AG09309 (cell line): Measurements from ENCODE around the gene RCVRN.

ENCODE experiments used
- DNase-seq: peaks from one replicate; pipeline ENCODE4 v3.0.0-alpha.2; 2010; ENCODE audit warnings: low read depth
- H3K4me3 ChIP-seq: 2 replicates; pipeline ENCODE4 v1.5.1; 2011; ENCODE audit warnings: mild to moderate bottlenecking, low read depth, low read length, moderate library complexity; ENCODE audit not compliant: control insufficient read depth
- CTCF ChIP-seq: IDR thresholded peaks from 2 replicates; pipeline ENCODE4 v1.5.1; 2011; ENCODE audit warnings: mild to moderate bottlenecking, low read depth, low read length, inconsistent platforms; ENCODE audit not compliant: insufficient read depth, control insufficient read depth; ENCODE audit errors: missing control alignments

The RCVRN gene

GRCh38 chr17:9917131-9917530, 12.1 kb upstream of the RCVRN start:
- no peak overlapping the region for H3K4me3 ChIP-seq
- no peak for DNase-seq
- no peak for TF ChIP-seq CTCF

GRCh38 chr17:9916108-9916507, 11.0 kb upstream of the RCVRN start:
- TF ChIP-seq CTCF, result no peak
- no peak for DNase-seq
- H3K4me3 ChIP-seq, result no peak overlapping the region

GRCh38 chr17:9913476-9913875, 8.4 kb upstream of the RCVRN start:
- H3K4me3 ChIP-seq, result no peak overlapping the region
- no peak for TF ChIP-seq CTCF
- no peak for DNase-seq

GRCh38 chr17:9912121-9913099, 7.3 kb upstream of the RCVRN start:
- TF ChIP-seq CTCF, result no peak
- DNase-seq, result no peak
- H3K4me3 ChIP-seq, result no peak overlapping the region

- no peak for TF ChIP-seq CTCF
- DNase-seq, result no peak
- H3K4me3 ChIP-seq, result no peak overlapping the region
Measured at GRCh38 chr17:9911089-9911488, 6.0 kb upstream of the RCVRN start.

- TF ChIP-seq CTCF, result no peak
- no peak overlapping the region for H3K4me3 ChIP-seq
- DNase-seq, result no peak
Measured at GRCh38 chr17:9908649-9909042, 3.6 kb upstream of the RCVRN start.
